Testis (tissue), 2 donors: ENCODE measurements around the gene SDK2.

ENCODE experiments used
- POLR2A ChIP-seq: fragments of 450-650 bp; IDR thresholded peaks from one replicate; pipeline ENCODE4 v1.6.1; 2017; ENCODE audit warnings: antibody characterized with exemption, mild to moderate bottlenecking, moderate library complexity
- TF ChIP-seq, protein P1 (sequence below), 3 experiments: fragments of 450-650 bp in 2 of 3; fragments of 200-600 bp in 1 of 3; sonication (generic) in 1 of 3; IDR thresholded peaks; one replicate each; pipeline ENCODE4 v1.5.1; 2016 to 2019; ENCODE audit warnings: antibody characterized with exemption in 3 of 3, mild to moderate bottlenecking in 2 of 3, moderate library complexity in 1 of 3

DNA sequence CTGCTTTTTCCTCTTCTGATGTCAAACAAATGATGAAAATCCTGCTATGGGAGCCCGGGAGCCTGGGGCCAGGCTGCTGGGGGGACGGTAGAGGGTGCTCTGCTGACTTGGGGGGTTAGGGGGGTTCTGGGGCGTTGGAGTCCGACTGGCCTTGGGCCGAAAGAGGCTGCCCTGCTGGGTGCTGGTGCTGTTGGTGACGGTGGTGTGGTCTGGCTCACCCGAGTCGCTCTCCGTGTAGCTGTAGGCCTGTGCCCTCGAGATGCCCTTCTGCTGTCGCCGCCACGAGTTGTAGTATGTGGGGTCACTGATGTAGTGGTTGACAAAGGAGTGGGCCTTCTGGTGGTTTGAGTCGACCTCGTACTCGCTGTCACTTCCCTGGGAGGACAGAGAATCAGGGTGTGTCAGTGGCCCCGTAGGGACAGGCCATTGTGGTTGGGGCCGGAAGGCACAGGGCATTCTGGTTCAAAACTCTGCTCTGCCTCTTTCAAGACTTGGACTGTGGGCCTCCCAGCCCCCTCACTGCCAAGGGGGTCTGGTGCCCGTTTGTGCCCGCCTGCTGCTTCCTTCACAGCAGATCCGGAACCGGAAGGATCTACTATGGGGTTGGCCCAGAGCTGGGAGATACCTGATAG is 305.6 kb downstream of the SDK2 start:
- TF ChIP-seq, protein P1, sequence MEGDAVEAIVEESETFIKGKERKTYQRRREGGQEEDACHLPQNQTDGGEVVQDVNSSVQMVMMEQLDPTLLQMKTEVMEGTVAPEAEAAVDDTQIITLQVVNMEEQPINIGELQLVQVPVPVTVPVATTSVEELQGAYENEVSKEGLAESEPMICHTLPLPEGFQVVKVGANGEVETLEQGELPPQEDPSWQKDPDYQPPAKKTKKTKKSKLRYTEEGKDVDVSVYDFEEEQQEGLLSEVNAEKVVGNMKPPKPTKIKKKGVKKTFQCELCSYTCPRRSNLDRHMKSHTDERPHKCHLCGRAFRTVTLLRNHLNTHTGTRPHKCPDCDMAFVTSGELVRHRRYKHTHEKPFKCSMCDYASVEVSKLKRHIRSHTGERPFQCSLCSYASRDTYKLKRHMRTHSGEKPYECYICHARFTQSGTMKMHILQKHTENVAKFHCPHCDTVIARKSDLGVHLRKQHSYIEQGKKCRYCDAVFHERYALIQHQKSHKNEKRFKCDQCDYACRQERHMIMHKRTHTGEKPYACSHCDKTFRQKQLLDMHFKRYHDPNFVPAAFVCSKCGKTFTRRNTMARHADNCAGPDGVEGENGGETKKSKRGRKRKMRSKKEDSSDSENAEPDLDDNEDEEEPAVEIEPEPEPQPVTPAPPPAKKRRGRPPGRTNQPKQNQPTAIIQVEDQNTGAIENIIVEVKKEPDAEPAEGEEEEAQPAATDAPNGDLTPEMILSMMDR (IDR thresholded peaks at IDR 0.05) = no peak
- no peak for TF ChIP-seq POLR2A
